CD4-positive, alpha-beta T cell (primary cell): Measurements from ENCODE around the gene LEFTY2. TPM values are rescaled to one million over a fixed set of nuclear protein-coding genes. Genes with fewer than 3 reads are reported as not detected.

ENCODE experiments used
- ATAC-seq: fragments of 200-7000 bp; cut with Tn5 transposase; one replicate; pipeline ENCODE4 v1.10.0; 2022; ENCODE audit warnings: mild to moderate bottlenecking; ENCODE audit not compliant: poor library complexity
- CTCF ChIA-PET: fragments of 350-600 bp; sonication (Branson Sonifier 250); formaldehyde crosslinking; loops from one replicate; lab custom pipeline; 2021; ENCODE audit warnings: antibody characterized with exemption, inconsistent platforms; lab: Charles Lee
- POLR2A ChIA-PET: fragments of 350-600 bp; sonication (Branson Sonifier 250); formaldehyde crosslinking; loops from one replicate; lab custom pipeline; 2021; ENCODE audit warnings: antibody characterized with exemption, inconsistent platforms; lab: Charles Lee
- DNase-seq, 14 experiments: peaks; one replicate each; pipeline ENCODE4 v3.0.0-alpha.2; 2013 to 2020; ENCODE audit warnings: mixed read lengths in 2 of 14
- H3K27ac ChIP-seq, 2 donors: one replicate each; pipeline versions ENCODE4 v1.5.1 to v1.7.0; 2013; ENCODE audit warnings: low read length in 2 of 2, low read depth in 1 of 2, mild to moderate bottlenecking in 1 of 2
- H3K27me3 ChIP-seq, 2 experiments: 1 replicate in 1 of 2; 2 replicates in 1 of 2; pipeline versions ENCODE4 v1.6.1 to v1.7.0; 2013; ENCODE audit warnings: low read length in 2 of 2, control low read depth in 1 of 2, mild to moderate bottlenecking in 1 of 2, moderate library complexity in 1 of 2; ENCODE audit not compliant: insufficient read depth in 2 of 2, control insufficient read depth in 1 of 2
- H3K36me3 ChIP-seq: one replicate; pipeline ENCODE4 v1.6.1; 2013; ENCODE audit warnings: low read length, control low read depth; ENCODE audit not compliant: insufficient read depth
- H3K4me1 ChIP-seq: one replicate; pipeline ENCODE4 v1.6.1; 2013; ENCODE audit warnings: low read length, control low read depth; ENCODE audit not compliant: insufficient read depth
- H3K4me3 ChIP-seq: one replicate; pipeline ENCODE4 v1.5.1; 2013; ENCODE audit warnings: mild to moderate bottlenecking, low read length, moderate library complexity
- H3K9me3 ChIP-seq, 2 experiments: 1 replicate in 1 of 2; 2 replicates in 1 of 2; pipeline versions ENCODE4 v1.6.1 to v1.7.0; 2013; ENCODE audit warnings: low read length in 2 of 2, mild to moderate bottlenecking in 2 of 2, control low read depth in 1 of 2, moderate library complexity in 1 of 2; ENCODE audit not compliant: control insufficient read depth in 1 of 2, insufficient read depth in 1 of 2
- H3K27ac Mint-ChIP-seq: one replicate; pipeline ENCODE4 v1.8.0; 2020; ENCODE audit warnings: mixed read lengths
- H3K27me3 Mint-ChIP-seq: one replicate; pipeline ENCODE4 v1.8.0; 2021; ENCODE audit warnings: mixed read lengths
- H3K36me3 Mint-ChIP-seq: one replicate; pipeline ENCODE4 v1.8.0; 2021; ENCODE audit warnings: low read depth, mixed read lengths
- H3K4me1 Mint-ChIP-seq: one replicate; pipeline ENCODE4 v1.8.0; 2021; ENCODE audit warnings: low read depth, mixed read lengths
- H3K4me3 Mint-ChIP-seq: one replicate; pipeline ENCODE4 v1.8.0; 2020; ENCODE audit warnings: mild to moderate bottlenecking, mixed read lengths
- H3K9me3 Mint-ChIP-seq: one replicate; pipeline ENCODE4 v1.8.0; 2020; ENCODE audit warnings: mixed read lengths
- intact Hi-C, 2 experiments: fragments of 100-400 bp; cut with DNase I in 1 of 2; cut with micrococcal nuclease in 1 of 2; formaldehyde crosslinking; loops; one replicate each; pipeline versions ENCODE4 v1.15.1 to v1.9.0; 2023 to 2025; cut with DNase I, micrococcal nuclease
- total RNA-seq, 174 experiments: library from RNA in 2 of 174; stranded (reverse) in 2 of 174; gene quantifications; one replicate each; pipeline ENCODE4 v1.2.3 and lab custom pipeline; 2021 to 2026
- TF ChIP-seq, protein P1 (sequence below): fragments of 200-600 bp; IDR thresholded peaks from one replicate; pipeline ENCODE4 v1.8.0; 2022; ENCODE audit warnings: antibody characterized with exemption, mild to moderate bottlenecking

Gene LEFTY2
- total RNA-seq, 2 experiments from 2014 or later: not detected

DNA sequence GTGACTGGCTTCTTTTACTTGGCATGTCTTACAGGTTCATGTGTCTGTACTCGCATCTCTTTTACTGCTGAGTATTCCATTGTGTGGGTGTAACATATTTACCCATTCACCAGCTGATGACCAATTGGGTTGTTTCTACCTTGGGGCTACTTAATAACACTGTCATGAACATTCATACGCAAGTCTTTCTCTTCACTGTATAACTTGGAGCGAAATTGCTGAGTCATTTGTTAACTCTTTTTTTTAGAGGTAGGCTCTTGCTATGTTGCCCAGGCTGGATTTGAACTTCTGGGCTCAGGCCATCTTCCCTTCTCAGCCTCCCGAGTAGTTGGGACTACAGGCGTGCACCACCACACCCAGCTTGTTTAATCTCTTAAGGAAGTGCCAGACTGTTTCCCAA lies 23.5 kb downstream of the LEFTY2 start:
- DNase-seq (no peak), ATAC-seq (no peak)
- Mint-ChIP-seq H3K4me1 (peaks cover 41% of the 10 kb centered on the region), H3K27ac (no peak overlapping the region), H3K27me3 (no peaks in the 10 kb centered on the region), H3K9me3 (no peaks in the 10 kb centered on the region), H3K36me3 (peaks cover 59% of the 10 kb centered on the region), H3K4me3 (no peak overlapping the region)
- intact Hi-C loops: loop anchor here in 1 of 2 experiments (10.0 kb wide), 1 partner anchor 57 kb away; no protein-coding TSS in a partner anchor
- Histone ChIP-seq H3K36me3 (peaks cover 58% of the 10 kb centered on the region), H3K4me3 (no peak overlapping the region), H3K4me1 (peaks cover 32% of the 10 kb centered on the region), H3K27me3 (no peaks in the 10 kb centered on the region), H3K27ac (no peak overlapping the region), H3K9me3 (no peaks in the 10 kb centered on the region)
- ChIA-PET CTCF (no interaction called here), POLR2A (interaction anchor here (1.8 kb wide), 1 partner anchor 20 kb away, joined by 5 read pairs; no protein-coding TSS in a partner anchor)
- TF ChIP-seq, protein P1, sequence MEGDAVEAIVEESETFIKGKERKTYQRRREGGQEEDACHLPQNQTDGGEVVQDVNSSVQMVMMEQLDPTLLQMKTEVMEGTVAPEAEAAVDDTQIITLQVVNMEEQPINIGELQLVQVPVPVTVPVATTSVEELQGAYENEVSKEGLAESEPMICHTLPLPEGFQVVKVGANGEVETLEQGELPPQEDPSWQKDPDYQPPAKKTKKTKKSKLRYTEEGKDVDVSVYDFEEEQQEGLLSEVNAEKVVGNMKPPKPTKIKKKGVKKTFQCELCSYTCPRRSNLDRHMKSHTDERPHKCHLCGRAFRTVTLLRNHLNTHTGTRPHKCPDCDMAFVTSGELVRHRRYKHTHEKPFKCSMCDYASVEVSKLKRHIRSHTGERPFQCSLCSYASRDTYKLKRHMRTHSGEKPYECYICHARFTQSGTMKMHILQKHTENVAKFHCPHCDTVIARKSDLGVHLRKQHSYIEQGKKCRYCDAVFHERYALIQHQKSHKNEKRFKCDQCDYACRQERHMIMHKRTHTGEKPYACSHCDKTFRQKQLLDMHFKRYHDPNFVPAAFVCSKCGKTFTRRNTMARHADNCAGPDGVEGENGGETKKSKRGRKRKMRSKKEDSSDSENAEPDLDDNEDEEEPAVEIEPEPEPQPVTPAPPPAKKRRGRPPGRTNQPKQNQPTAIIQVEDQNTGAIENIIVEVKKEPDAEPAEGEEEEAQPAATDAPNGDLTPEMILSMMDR: no peak

DNA sequence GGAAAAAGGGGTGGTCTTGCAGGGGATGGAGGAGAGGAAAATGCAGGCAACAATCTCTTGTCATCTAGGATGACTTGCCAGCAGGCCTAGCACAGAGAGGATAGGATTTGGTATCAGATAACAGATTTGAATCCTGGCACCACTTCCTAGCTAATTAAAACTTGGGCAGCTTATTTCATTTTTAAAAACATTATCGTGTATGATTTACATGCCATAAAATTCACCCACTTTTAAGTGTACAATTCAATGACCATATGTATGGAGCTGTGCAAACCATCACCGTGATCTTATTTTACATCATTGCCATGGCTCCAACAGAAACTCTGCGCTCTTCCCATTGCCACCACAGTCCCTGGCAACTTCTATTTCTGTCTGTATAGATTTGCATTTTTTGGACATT lies 23.9 kb downstream of the LEFTY2 start:
- H3K36me3 Mint-ChIP-seq: peaks cover 55% of the 10 kb centered on the region
- intact Hi-C loops: loop anchor here in 1 of 2 experiments (10.0 kb wide), 1 partner anchor 58 kb away; no protein-coding TSS in a partner anchor

DNA sequence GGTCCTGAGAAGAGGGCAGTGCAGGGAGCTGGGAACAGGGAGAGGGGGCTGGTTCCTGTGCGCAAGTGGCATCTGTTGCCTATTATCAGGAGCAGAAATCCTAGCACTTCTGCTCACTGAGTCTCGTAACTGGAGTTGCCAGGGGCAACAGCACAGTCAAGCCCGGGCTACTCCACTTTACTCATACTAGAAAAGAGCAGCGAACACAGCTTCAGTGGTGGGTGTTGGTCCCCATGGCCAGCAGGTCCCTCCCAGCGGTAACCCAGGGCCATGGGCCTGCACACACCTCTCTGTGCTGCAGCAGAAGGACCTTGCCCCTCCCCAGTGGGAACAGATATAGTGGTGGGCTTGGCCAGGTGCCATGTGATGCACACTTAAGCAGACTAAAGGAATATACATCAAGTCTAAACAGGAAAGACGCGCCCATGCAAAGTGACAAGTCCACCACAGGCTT lies 25.5 kb downstream of the LEFTY2 start:
- CTCF ChIA-PET: no interaction called here
- Histone ChIP-seq H3K27ac (no peak overlapping the region), H3K36me3 (peaks cover 38% of the 10 kb centered on the region), H3K4me1 (peaks cover 28% of the 10 kb centered on the region), H3K9me3 (no peaks in the 10 kb centered on the region), H3K27me3 (no peaks in the 10 kb centered on the region), H3K4me3 (no peak overlapping the region)
- Mint-ChIP-seq H3K4me1 (peaks cover 43% of the 10 kb centered on the region), H3K36me3 (peaks cover 43% of the 10 kb centered on the region), H3K9me3 (no peaks in the 10 kb centered on the region), H3K27ac (peak overlapping the region; percentile 15), H3K27me3 (no peaks in the 10 kb centered on the region), H3K4me3 (no peak overlapping the region)
- intact Hi-C loops: loop anchor here in 1 of 2 experiments (10.0 kb wide), 1 partner anchor 59 kb away; no protein-coding TSS in a partner anchor
- POLR2A ChIA-PET: interaction anchor here (1.2 kb wide), 1 partner anchor 33 kb away, joined by 3 read pairs; no protein-coding TSS in a partner anchor
- no peak for DNase-seq
- TF ChIP-seq, protein P1: no peak
- ATAC-seq: no peak

More for the DNA sequence above, 23.9 kb downstream of the LEFTY2 start:
- no peaks in the 10 kb centered on the region for H3K27me3 ChIP-seq
- no peak overlapping the region for H3K4me3 ChIP-seq
- peaks cover 27% of the 10 kb centered on the region for H3K4me1 ChIP-seq
- TF ChIP-seq, protein P1: no peak
- no peaks in the 10 kb centered on the region for H3K9me3 Mint-ChIP-seq
- no peaks in the 10 kb centered on the region for H3K27me3 Mint-ChIP-seq
- no peak overlapping the region for H3K27ac ChIP-seq
- H3K4me3 Mint-ChIP-seq: no peak overlapping the region
- ATAC-seq (no peak), DNase-seq (no peak)
- peaks cover 54% of the 10 kb centered on the region for H3K36me3 ChIP-seq
- ChIA-PET CTCF (no interaction called here), POLR2A (interaction anchor here (1.8 kb wide), 1 partner anchor 20 kb away, joined by 5 read pairs; no protein-coding TSS in a partner anchor)
- peaks cover 37% of the 10 kb centered on the region for H3K4me1 Mint-ChIP-seq
- no peaks in the 10 kb centered on the region for H3K9me3 ChIP-seq
- no peak overlapping the region for H3K27ac Mint-ChIP-seq
